ENCODE measurements around the gene DBH.

GRCh38 chr9:133591116-133591910 is 44.9 kb upstream of the DBH start:
- TF ChIP-seq POLR2AphosphoS5 (IDR thresholded peaks at IDR 0.05; ENCODE audit: low read depth) (no peak), CTCF (IDR thresholded peaks at IDR 0.05; ENCODE audit: insufficient read depth, low read length) (no peak), REST (IDR thresholded peaks at IDR 0.05; ENCODE audit: insufficient replicate concordance, low read depth) (no peak), GABPA (IDR thresholded peaks at IDR 0.05; ENCODE audit: low read depth) (no peak)
